GM13977 (cell line): ENCODE measurements around the gene RPS6KL1.

Experiments
- DNase-seq: peaks from one replicate; pipeline ENCODE4 v3.0.0; 2012; ENCODE audit warnings: low spot score
- in situ Hi-C: fragments of 300-500 bp; cut with MboI; formaldehyde crosslinking; loops from one replicate; pipeline ENCODE4 v1.12.0; 2022; ENCODE audit warnings: low sequenced_read_pairs, low pct_unique_long_range_greater_than_20kb, mixed read lengths, inconsistent platforms; ENCODE audit not compliant: unreplicated experiment
- TF ChIP-seq, protein P1 (sequence below): IDR thresholded peaks from 2 replicates; pipeline ENCODE4 v1.5.1; 2012; ENCODE audit warnings: mild to moderate bottlenecking, control low read depth; ENCODE audit not compliant: insufficient read depth; ENCODE audit errors: extremely low read depth, missing control alignments

Gene RPS6KL1

DNA sequence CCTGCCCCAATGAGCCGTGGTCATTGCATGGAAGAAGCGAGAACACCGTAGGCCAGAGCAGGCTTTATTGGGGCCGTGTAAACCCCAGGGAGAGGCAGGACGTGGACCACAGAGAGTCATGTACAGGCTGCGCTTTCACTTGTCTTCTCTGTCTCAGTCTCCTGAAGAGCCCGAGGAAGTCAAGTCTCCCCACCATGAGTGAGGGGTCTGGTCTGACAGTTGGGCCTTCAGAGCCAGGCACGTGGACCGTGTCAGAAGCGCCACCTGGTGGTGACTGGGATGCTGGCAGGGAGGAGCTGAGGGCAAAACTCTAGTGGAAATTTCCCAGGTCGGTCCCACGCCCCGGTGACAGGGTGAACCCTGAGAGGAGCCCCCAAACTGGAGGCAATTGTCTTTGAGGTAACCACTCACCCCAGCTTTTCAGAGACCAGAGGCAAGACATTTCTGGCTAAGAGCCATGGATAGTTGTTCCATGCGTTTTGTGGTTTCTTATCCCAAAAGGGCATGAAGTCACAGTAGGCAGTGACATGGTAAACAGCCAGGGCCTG is 17.4 kb downstream of the RPS6KL1 start:
- in situ Hi-C loops: loop anchor here (10.0 kb wide), 1 partner anchor 51 kb away; no protein-coding TSS in a partner anchor
- TF ChIP-seq, protein P1, sequence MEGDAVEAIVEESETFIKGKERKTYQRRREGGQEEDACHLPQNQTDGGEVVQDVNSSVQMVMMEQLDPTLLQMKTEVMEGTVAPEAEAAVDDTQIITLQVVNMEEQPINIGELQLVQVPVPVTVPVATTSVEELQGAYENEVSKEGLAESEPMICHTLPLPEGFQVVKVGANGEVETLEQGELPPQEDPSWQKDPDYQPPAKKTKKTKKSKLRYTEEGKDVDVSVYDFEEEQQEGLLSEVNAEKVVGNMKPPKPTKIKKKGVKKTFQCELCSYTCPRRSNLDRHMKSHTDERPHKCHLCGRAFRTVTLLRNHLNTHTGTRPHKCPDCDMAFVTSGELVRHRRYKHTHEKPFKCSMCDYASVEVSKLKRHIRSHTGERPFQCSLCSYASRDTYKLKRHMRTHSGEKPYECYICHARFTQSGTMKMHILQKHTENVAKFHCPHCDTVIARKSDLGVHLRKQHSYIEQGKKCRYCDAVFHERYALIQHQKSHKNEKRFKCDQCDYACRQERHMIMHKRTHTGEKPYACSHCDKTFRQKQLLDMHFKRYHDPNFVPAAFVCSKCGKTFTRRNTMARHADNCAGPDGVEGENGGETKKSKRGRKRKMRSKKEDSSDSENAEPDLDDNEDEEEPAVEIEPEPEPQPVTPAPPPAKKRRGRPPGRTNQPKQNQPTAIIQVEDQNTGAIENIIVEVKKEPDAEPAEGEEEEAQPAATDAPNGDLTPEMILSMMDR: peak; percentile 95
- DNase-seq: peak; percentile 80

- no peak for DNase-seq
- TF ChIP-seq, protein P1: no peak
- in situ Hi-C loops: loop anchor here (10.0 kb wide), 1 partner anchor 50 kb away; no protein-coding TSS in a partner anchor
Observed at GRCh38 chr14:74904635-74905503, 18.2 kb downstream of the RPS6KL1 start.

- TF ChIP-seq, protein P1: no peak
- in situ Hi-C loops: loop anchor here (10.0 kb wide), 1 partner anchor 48 kb away; no protein-coding TSS in a partner anchor
- no peak for DNase-seq
Observed at GRCh38 chr14:74902941-74903705, 19.9 kb downstream of the RPS6KL1 start.

GRCh38 chr14:74898694-74899093 is 24.4 kb downstream of the RPS6KL1 start:
- DNase-seq: no peak
- TF ChIP-seq, protein P1: no peak
- in situ Hi-C loops: no loop called here

DNA sequence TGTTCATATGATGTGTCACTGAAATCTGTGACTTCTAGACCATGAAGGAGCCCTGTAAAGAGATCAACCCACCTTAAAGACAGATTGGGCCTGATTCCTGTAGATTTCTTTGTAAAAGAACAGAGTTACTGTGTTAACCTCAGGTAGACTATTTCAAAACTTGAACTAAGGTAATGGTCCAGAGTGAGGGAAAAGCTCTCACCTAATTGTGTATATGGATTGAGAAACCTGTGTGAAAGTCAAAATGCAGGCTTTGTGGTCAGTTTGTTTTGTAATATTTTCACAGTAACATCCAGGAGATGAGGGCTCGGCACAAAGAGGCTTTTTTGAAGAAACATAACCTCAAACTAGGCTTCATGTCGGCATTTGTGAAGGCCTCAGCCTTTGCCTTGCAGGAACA is 25.0 kb downstream of the RPS6KL1 start:
- DNase-seq: no peak
- TF ChIP-seq, protein P1: no peak
- in situ Hi-C loops: no loop called here

GRCh38 chr14:74897642-74898041 is 25.4 kb downstream of the RPS6KL1 start:
- in situ Hi-C loops: no loop called here
- TF ChIP-seq, protein P1: no peak
- no peak for DNase-seq
